Right ventricle myocardium inferior (tissue), 1 donor: Measurements from ENCODE around the gene PRRG4. TPM values are rescaled to one million over a fixed set of nuclear protein-coding genes. Genes with fewer than 3 reads are reported as not detected.
"Not testable (repeated sequence)": the region's sequence is repeated elsewhere in the genome, so short reads cannot be mapped to it uniquely, and the experiment has no call there.

Experiments used
- ATAC-seq: fragments of 200-7000 bp; cut with Tn5 transposase; one replicate; pipeline ENCODE4 v1.9.1; 2020; ENCODE audit warnings: mild to moderate bottlenecking, moderate library complexity
- DNase-seq: peaks from one replicate; pipeline ENCODE4 v3.0.0; 2021; ENCODE audit errors: missing footprints
- intact Hi-C: fragments of 100-400 bp; cut with DNase I; formaldehyde crosslinking; loops from one replicate; pipeline ENCODE4 v1.11.0; 2022
- long read RNA-seq: library from polyadenylated mRNA; unstranded; transcript quantifications from one replicate; pipeline ENCODE4 v2.0.0, GENCODE V29; 2021
- total RNA-seq: library from RNA; stranded (reverse); fragmentation: NEBNext Ultra II Directional; extraction: Animal tissue kit (Norgen Biotek cat#: 25700); gene quantifications from one replicate; pipeline ENCODE4 v1.2.1, GENCODE V29; 2021
- donor health status: DM: no; HTN: yes; CAD: no; lungs with severe emphysema.

Gene PRRG4
- 0.57 TPM for total RNA-seq
- long read RNA-seq = 0 reads

DNA sequence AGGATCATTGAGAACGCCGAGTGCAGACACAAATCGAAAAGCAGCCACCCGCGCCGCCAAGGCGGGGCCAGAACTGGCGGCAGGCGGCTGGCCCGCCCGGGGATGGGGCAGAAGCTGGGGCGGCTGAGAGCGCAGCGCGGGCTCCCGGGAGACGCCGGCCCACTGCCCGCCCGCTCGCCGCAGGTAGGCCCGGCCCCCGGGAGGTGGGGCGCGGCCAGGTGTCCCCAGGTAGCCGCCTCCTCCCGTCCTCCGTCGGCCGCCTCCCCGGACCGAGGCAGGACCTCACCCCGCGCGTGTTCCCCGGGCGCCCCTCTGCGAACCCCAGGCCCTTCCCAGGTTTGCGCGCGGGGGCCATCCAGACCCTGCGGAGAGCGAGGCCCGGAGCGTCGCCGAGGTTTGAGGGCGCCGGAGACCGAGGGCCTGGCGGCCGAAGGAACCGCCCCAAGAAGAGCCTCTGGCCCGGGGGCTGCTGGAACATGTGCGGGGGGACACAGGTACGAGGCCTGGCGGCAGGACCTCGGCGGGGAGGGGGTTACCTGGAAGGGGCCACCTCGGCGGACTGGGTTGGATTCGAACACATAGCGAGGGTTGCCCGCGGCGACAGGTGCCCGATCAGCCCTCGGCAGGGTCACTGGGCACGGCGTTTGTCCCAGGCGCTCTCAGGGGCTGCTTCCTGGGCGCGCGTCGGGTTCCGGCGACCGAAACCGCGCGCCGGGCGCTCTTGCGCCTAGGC, at the start of gene PRRG4:
Gene PRRG4 (plus strand): TSS at position 248 of the 733 bp plus-strand sequence. CDS start 603 bp downstream, outside the sequence.
- intact Hi-C loops = no loop called here
- ATAC-seq = peak; percentile 84
- DNase-seq = peak; percentile 85

DNA sequence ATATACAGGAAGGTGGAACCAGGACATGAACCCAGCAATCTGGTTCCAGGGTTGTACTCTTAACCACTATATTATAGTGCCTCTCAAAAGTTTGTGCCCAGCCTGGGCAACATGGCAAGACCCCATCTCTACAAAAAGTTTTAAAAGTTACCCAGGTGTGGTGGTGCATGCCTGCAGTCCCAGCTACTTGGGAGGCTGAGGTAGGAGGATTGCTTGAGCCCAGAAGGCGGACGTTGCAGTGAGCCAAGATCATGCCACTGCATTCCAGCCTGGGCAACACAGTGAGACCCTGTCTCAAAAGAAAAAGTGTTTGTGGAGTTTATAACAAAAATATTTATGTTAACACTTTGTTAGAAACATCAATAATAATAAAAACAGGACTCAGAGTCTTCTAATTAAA, 48.9 kb upstream of the PRRG4 start:
- intact Hi-C loops, ATAC-seq, DNase-seq: not testable (repeated sequence)

DNA sequence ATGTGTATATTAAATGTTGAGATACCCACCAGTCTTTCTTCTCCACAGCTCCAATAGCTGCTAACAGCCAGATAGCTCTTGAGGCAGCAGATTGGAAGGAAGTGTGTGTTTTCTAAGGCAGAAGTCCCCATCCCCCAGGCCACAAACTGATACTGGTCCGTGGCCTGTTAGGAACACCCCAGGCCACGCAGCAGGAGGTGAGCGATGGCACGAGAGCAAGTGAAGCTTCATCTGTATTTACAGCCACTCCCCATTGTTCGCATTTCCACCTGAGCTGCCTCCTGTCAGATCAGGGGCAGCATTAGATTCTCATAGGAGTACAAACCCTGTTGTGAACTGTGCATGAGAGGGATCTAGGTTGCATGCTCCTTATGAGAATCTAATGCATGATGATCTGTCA, 48.0 kb upstream of the PRRG4 start:
- intact Hi-C loops = no loop called here
- ATAC-seq = no peak
- no peak for DNase-seq

DNA sequence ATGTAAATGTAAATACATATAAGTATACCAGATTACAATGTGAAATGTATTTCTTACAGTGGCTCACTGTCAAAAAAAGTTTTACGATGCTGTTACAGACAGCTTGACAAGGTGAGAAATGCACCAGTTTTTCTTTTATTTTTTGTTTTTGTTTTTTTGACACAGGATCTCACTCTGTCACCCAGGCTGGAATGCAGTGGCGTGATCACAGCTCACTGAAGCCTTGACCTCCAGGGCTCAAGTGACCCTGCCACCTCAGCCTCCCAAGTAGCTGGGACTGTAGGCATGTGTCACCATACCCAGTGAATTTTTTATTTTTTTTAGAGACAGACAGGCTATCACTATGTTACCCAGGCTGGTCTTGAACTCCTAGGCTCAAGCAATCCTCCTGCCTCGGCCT, 44.5 kb upstream of the PRRG4 start:
- no peak for DNase-seq
- intact Hi-C loops = no loop called here
- ATAC-seq = no peak

DNA sequence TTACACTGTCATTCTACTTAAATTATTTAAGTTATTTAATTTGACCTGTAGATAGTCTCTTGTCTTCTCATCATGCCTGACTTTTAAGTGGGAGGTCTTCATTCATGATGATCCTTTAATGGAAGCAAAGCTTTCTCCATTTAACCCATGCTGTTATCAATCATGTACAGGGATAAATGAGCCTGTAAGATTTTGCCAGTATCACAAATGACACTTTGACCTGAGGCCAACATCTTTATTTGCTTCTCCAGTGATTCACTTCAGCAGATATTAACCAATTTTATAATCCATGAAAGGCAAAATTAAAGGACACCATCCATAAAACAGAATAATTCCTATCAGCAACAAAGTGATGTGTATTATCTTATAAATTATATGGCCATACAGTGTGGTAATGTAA, 42.9 kb upstream of the PRRG4 start:
- intact Hi-C loops = no loop called here
- DNase-seq = no peak
- ATAC-seq = no peak

DNA sequence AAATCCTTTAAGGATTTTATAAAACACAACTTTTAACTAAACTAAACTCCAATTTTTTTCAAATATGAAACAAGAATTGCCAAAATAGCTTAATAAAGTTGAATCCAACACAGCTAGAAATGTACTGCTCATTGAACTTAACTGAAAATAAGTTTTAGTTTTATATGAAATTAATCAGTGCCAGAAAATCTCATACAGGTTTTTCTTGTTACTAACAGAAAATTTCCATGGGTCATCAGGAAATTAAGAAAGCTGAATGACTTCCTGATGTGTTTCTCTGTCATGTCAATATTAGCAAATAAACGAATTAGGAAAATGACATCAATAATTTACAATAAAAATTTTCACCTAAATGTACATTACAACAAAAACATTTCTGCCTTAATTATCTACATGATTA, 38.8 kb upstream of the PRRG4 start:
- DNase-seq (no peak), ATAC-seq (no peak)
- intact Hi-C loops = no loop called here

DNA sequence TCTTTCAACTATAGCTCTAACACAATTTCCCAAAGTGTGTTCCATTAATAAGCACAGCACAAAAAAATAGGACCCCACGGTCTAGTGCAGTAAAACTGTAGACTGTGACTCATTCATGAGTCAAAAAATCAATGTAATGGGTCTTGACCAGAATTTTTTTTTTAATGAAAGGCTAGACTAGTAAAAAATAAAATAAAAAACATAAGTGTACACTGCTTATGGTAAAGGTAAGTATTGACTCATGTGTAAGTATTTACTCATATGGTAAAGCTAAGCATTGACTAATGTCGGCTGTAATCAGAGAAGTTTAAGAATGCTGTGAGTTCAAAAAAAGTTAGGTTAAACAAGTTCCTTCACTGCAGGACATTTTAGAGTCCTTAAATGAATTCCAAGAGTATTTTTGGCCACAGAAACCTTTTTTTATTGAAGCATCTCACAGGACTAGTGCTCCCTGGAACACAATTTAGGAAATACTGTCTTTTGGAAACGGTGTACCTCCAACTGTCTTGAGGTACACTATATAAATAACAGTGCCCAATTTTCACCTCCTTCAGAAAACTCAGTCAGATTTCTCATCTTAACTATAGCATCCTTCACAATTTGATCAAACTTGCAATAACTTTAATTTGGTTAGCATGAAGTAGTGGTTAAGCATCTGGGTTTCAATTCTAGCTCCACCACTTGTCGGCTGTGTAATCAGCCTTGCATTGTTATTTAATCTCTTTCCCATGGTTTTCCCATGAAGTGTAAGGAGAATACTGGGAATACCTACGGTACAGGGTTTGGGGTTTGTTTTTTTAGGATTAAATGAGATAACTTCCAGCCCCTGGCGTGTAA, 37.4 kb upstream of the PRRG4 start:
- no peak for ATAC-seq
- intact Hi-C loops = loop anchor here (2.0 kb wide), 1 partner anchor 470 kb away; no protein-coding TSS in a partner anchor

DNA sequence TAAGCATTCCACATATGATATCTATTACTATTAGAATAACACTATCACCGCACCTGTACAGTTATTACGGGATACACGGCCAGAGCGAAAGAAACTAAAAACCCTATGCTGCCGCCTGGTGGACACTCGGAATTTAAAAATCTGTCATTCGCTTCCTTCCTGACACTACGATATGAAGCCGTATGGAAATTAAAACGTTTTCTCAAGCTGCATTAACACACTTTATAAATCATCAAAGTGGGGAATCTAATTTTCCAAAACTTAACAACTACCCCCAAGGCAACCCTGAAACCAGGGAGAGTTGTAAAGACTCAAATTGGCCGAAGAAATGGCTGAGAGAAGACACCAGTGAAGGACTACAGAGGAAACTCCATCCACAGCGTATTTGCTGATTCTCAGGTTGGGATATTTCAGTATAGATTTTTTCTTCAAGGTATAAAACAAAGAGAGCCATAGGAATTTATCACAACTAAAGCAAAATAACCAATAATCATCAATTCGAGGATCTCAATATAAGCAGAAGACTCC, 36.7 kb upstream of the PRRG4 start:
- intact Hi-C loops = loop anchor here (2.0 kb wide), 1 partner anchor 470 kb away; no protein-coding TSS in a partner anchor
- no peak for ATAC-seq
- no peak for DNase-seq

More for the DNA sequence above, 37.4 kb upstream of the PRRG4 start:
- DNase-seq = no peak

DNA sequence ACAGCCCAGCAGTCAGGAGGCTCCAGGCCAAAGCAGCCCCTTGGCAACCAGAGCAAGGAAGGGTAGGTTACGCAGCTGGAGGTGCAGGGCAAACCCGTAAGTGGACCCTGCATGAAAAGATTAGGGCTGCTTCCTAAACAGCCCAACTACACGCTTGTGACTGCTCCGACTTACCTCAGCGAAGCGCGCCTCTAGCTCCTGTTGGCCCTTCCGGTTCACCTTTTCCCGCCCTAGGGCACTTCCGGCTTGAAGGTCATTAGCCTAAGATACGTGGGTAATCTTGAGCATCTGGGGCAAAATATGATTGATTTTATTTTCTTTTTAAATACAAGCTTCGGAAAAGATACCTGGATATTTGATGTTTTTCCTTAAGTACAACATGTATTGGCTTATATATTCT, 35.3 kb upstream of the PRRG4 start, which contains the start of gene CCDC73:
Gene CCDC73 (minus strand): TSS at position 224 of the 400 bp plus-strand sequence. CDS start 34,419 bp downstream, outside the sequence.
- ATAC-seq (no peak), DNase-seq (no peak)
- intact Hi-C loops = no loop called here

DNA sequence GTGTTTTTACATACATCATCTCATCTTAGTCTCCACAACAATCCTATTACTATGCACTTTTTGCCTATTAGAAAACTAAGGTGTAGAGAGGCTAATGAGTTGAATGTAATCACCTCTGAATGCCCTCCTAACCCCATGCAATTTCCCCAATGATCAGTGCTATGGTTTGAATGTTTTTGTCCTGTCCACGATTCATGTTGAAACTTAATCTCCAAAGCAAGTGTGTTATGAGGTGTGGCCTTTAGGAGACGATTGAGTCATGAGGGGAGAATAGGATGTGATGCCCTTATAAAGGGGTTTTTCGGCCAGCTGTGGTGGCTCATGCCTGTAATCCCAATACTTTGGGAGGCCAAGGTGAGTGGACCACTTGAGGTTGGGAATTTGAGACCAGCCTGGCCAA, 33.3 kb upstream of the PRRG4 start:
- ATAC-seq = no peak
- intact Hi-C loops = no loop called here
- no peak for DNase-seq

DNA sequence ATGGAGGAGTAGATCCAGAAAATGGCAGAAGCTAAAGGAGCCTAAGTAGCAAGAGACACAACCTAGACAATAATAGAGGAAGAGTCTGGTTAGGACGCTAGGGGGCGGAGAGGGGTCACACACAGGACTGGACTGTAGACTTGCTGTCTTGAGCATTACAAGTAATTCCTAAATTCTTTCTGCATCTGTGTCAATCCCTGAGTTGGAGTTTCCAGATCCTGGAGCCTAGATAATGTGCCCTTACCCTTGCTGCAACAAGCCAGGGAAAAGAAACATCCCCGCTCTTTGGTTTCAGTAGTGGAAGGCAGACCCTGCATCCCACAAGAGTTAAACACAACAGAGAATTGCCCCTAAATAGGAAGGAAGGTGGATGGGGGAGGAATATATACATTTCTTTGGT, 20.4 kb upstream of the PRRG4 start:
- intact Hi-C loops = loop anchor here (10.0 kb wide), 1 partner anchor 255 kb away; no protein-coding TSS in a partner anchor
- peak; percentile 75 for ATAC-seq
- peak; percentile 76 for DNase-seq

DNA sequence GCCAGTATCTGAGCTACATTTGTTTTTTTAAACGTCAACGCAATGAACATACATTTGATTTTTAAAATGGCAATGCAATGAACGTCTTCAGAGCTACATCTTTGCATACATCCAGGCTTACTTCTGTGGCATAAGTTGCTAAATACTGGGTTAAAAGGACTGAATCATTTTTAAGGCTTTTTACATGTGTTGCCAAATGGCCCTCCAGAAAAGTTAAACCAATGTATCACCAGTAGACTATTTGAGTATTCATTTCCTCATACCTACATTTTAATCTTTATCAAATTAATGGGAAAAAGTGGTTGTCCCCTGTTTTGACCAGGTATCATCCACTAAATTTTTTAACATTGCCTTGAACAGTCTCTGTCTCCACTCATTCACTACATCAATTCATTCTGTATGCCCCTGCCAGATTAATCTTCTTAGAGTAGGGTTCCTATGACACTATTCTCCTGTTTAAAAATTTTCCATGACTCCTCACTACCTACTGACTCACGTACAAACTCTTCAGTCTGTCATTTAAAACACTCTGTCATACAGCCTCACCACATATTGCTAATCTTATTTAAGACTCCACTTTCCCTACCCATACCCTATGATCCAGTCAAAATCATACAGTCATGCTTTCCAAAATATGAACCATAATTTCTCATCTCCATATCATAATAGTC, 12.4 kb upstream of the PRRG4 start:
- DNase-seq (no peak), ATAC-seq (no peak)
- intact Hi-C loops = no loop called here

DNA sequence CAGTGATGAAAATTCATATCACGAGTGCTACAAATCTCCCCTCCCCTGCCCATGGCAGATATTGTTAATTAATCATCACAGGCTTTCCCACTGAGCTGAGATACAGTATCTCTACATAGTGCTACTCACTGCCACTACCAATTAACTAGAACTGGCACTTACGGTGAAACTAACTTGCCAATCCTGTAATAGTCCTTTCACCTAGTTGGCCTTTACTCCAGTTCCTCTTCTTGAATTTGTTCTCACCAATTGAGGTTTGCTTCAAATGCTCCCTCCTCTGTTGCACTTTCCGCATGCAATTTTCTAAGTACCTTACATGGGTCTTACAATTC, 11.9 kb upstream of the PRRG4 start:
- DNase-seq (no peak), ATAC-seq (no peak)
- intact Hi-C loops = no loop called here

DNA sequence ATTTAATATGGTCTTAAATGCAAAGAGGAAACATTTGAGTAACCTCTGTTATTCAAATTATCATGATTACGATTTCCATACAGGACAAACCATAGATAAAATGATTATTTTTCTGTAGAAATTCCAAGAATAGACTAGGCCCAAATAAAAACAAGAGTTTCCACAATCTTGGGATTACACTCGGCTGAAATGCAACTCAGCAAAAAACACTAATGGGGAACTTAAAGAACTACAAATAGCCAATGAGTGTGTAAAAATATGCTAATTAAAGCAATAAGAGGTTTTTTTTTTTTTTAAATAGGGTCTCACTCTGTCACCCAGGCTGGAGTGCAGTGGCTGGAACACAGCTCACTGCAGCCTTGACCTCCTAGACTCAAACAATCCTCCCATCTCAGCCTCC, 10.5 kb upstream of the PRRG4 start:
- ATAC-seq = no peak
- intact Hi-C loops = no loop called here

DNA sequence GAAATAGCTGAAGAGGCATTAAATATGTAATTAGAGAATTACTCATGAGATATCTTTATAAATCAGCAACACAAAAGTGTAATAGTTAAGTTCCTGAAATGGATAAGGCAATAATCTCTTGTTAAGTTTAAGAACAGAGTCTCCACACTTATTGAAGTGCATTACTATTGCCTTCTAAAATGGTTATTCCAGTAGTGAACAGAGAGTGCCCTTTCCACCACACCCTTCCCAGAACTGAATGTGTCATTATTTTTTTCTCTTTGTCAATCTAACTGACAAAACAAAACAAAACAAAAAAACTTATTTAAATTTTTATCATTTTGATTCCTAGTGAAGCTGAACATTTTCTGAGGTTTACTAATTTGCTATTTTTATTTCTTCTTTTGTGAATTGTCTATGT, 9.2 kb upstream of the PRRG4 start:
- DNase-seq (no peak), ATAC-seq (no peak)
- intact Hi-C loops = no loop called here

More for the DNA sequence above, 10.5 kb upstream of the PRRG4 start:
- no peak for DNase-seq

DNA sequence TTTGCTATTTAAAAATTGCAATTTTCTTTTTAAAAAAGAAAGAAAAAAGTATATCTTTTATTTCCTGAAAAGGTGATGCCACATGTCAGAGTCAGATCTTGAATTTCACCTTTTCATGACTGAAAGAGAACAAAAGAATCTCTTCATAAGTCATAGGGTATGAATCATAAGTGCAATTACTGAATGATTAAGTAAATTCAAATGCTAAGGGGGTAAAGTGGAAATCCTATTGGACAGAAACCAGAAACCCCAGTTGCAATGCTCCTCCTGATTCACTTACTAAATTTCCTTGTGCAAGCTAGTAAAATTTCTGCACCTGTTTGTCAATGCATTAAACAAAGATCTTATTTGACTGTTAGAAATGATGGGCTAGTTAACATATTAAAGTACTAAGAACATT, 8.2 kb upstream of the PRRG4 start:
- no peak for ATAC-seq
- intact Hi-C loops = no loop called here
- DNase-seq = no peak

DNA sequence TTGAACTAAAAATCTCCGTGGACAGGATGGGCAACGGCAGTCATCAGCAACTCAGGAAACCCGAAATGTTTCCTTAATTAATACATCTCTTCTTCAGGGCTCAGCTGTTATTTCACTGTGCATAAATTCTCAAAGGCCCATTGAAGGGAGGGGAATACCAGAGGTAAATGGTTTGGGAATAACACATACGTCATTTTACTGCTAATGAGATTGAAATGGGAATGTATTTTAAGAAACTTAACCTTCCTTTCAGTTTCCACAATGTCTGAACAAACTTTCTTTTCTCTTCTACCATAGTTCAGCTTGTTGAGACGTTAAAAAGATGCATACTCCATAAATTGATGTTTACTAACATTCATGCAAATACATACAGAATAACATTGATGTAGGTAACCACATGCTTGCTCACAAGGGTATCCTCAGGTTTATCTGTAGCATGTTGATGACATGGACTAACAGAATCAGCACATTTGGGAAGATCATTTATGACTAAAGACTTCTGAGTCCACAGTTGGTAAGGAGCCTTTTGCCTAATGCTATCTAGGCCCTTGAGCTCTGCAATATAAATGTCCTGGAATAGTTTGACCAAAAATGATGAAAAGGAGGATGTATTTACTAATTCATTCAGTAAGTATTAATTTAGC, 7.7 kb upstream of the PRRG4 start:
- ATAC-seq (no peak), DNase-seq (no peak)

DNA sequence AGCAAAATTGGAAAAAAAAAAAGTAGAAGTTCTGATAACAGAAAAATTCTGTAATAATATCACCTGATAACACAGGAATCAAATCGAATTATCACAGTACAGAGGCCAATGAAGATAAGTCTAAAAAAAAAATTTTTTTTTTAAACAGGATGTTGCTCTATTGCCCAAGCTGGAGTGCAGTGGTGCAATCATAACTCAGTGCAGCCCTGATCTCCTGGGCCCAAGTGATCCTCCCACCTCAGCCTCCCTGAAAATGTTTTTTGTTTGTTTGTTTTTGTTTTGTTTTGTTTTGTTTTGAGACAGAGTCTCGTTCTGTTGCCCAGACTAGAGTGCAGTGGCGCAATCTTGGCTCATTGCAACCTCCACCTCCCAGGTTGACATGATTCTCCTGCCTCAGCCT, 6.1 kb upstream of the PRRG4 start:
- intact Hi-C loops, ATAC-seq: not testable (repeated sequence)
- DNase-seq = peak; percentile 45

More for the DNA sequence above, 7.7 kb upstream of the PRRG4 start:
- intact Hi-C loops = no loop called here

DNA sequence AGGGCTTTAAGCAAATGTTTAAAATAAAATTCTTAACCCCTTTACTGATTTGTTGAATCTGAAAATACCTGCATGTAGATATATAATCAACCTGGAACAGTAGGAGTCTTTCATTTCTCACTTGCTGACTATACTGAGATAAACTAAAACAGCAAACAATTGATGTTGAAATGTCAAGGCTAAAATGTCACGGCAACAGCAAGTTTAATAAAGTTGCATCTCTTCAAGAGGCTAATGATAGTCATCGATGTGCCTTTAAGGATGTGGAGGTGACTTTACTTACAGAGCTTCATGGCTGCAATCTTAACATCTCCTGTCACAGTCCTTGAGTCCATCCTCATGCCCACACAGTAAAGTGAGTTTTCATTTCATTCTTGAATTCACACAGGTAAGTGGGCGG, 3.6 kb upstream of the PRRG4 start:
- ATAC-seq (no peak), DNase-seq (no peak)
- intact Hi-C loops = no loop called here
